Upper lobe of left lung (tissue), 4 donors: ENCODE data around the gene RAB6C.
"Not testable (repeated sequence)": the region's sequence is repeated elsewhere in the genome, so short reads cannot be mapped to it uniquely, and the experiment has no call there.

Source experiments
- EP300 ChIP-seq, 4 donors: sonication (generic); formaldehyde crosslinking; IDR thresholded peaks; one replicate each; pipeline ENCODE4 v1.5.1; 2017; ENCODE audit warnings: antibody characterized with exemption in 4 of 4, control low read depth in 2 of 4
- POLR2A ChIP-seq, 4 donors: fragments of 450-650 bp; IDR thresholded peaks; one replicate each; pipeline ENCODE4 v1.5.1; 2016 to 2017; ENCODE audit warnings: antibody characterized with exemption in 4 of 4, mild to moderate bottlenecking in 2 of 4
- POLR2AphosphoS5 ChIP-seq, 2 donors: sonication (generic); formaldehyde crosslinking; IDR thresholded peaks; one replicate each; pipeline ENCODE4 v1.5.1; 2017; ENCODE audit warnings: antibody characterized with exemption in 2 of 2
- TF ChIP-seq, protein P1 (sequence below), 6 experiments: fragments of 450-650 bp in 4 of 6; fragments of 200-600 bp in 2 of 6; sonication (generic) in 2 of 6; IDR thresholded peaks; one replicate each; pipeline ENCODE4 v1.5.1; 2016 to 2019; ENCODE audit warnings: antibody characterized with exemption in 6 of 6

DNA sequence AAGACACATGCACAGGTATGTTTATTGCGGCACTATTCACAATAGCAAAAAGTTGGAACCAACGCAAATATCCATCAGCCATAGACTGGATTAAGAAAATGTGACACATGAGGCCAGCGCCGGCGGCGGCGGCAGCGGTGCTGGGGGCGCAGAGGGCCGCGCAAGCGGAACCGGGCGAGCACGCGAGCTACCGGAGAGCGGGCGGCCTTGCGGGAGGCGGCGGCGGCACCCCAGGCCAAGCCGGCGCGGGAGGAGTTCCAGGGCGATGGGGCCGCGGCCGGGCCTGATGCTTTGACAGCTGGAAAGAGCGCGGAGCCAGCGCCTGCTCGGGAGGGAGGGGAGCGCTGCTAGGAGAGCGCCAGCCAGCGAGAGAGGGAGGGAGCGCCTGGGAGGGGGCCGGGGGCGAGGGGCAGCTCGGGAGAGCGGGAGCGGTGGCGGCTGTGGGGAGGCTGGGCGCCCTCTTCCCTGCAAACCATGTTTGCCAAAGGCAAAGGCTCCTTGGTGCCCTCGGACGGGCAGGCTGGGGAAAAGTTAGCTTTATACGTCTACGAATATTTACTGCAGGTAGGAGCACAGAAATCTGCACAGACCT lies 13.0 kb downstream of the RAB6C start:
- TF ChIP-seq, protein P1, sequence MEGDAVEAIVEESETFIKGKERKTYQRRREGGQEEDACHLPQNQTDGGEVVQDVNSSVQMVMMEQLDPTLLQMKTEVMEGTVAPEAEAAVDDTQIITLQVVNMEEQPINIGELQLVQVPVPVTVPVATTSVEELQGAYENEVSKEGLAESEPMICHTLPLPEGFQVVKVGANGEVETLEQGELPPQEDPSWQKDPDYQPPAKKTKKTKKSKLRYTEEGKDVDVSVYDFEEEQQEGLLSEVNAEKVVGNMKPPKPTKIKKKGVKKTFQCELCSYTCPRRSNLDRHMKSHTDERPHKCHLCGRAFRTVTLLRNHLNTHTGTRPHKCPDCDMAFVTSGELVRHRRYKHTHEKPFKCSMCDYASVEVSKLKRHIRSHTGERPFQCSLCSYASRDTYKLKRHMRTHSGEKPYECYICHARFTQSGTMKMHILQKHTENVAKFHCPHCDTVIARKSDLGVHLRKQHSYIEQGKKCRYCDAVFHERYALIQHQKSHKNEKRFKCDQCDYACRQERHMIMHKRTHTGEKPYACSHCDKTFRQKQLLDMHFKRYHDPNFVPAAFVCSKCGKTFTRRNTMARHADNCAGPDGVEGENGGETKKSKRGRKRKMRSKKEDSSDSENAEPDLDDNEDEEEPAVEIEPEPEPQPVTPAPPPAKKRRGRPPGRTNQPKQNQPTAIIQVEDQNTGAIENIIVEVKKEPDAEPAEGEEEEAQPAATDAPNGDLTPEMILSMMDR (IDR thresholded peaks at IDR 0.05), result not testable (repeated sequence)
- not testable (repeated sequence) for TF ChIP-seq POLR2AphosphoS5, POLR2A, EP300 (IDR thresholded peaks at IDR 0.05)
